GM19455 (cell line): ENCODE results near the gene FMN1.

Experiments
- ATAC-seq: cut with Tn5 transposase; IDR thresholded peaks from one replicate; pipeline ENCODE4 v1.9.1; 2021; ENCODE audit not compliant: unreplicated experiment

FMN1 gene

GRCh38 chr15:32946210-32946609, 248.3 kb downstream of the FMN1 start:
- no peak for ATAC-seq

DNA sequence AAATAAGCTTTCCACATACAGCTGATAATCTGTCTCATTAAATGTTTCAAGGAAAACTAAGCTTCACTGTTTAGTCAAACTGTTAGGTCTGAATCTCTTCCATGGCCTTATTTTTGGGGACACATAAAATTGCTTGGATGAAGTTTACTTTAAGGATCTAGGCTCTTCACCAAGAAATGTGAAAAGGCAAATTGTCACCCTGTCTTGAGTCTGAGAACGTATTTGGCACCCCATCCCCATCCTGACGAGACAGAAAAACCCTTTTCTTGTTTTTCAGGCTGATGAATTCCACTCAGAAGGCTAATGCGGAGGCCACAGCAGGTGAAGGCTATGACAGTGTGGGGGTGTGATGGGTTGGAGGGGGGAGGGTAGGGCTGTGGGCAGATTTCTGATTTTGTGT, 250.1 kb downstream of the FMN1 start:
- no peak for ATAC-seq

DNA sequence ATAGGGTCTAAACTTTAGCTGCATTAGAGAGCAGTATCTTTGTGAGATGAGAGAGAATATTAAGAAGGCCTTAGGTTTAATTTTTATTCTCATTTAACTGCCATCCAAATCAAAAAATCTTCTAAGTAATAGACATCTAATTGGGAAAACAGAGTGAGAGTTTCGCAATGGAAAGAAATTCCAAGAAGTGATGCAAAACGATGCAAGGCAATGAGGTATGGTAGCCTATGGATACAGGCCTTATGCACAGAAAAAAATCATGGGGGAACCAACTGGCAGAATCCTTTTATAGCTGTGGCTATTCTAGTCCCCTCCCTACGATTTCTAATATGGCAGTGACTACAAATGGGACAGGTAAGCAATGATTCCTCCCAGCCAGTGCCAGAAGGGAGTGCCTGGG, 250.8 kb downstream of the FMN1 start:
- ATAC-seq = no peak

DNA sequence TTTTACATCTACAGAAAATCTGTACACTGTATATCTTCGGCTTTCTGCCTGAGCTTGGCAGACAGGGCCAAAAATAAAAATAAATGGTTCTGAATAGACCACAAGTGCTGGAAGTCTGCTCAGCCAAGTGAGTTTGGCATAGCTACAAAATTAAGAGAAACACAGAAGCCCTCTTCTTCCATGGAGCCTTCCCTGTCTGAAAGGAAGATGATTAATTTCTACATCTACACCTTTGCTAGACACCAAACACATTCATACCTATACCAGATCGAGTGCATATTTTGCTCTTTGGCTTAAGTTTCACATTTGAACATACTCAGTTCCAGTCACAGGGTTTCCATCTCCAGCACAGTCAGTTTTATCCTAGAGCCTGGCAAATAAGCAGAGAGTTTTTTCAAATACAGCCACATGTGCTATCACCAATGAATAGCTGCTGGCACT, 252.1 kb downstream of the FMN1 start:
- ATAC-seq = no peak

DNA sequence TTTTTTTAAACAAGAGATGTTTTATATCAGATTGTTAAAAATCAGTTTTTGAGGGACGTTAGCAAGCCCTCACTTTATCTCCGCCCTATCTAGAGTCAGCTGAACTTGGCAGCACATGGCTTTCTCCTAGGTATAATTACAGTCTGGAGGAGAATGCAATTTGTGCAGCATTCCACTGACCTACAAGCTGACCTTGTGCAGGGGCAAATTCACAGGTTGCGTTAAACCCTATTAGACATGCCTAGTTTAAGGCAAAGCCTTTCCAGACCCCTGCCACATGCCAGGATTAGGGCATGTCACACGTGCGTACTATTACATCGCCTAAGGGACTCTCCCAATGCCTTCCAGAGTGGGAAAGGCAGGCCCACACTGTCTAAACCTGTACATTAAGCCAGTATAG, 252.7 kb downstream of the FMN1 start:
- ATAC-seq = no peak

DNA sequence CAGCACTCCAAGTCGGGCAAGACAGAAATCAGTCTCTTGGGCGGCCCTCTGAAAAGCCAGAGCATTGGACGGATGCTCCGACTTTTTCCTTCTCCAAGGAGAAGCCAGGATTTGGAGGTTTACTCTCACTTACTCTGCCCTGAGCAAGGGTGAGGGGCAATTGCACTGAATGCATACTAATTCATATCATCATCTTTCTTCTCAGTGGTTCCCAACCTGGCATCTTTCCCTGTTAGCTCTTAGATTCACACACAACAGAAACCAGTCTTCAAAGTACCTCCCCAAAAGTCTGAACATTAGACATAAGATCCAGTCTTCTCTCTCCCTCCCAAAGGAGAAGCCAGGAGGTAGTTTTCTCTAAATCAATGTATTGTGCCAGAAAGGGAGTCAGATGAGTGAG, 257.5 kb downstream of the FMN1 start:
- ATAC-seq = no peak

DNA sequence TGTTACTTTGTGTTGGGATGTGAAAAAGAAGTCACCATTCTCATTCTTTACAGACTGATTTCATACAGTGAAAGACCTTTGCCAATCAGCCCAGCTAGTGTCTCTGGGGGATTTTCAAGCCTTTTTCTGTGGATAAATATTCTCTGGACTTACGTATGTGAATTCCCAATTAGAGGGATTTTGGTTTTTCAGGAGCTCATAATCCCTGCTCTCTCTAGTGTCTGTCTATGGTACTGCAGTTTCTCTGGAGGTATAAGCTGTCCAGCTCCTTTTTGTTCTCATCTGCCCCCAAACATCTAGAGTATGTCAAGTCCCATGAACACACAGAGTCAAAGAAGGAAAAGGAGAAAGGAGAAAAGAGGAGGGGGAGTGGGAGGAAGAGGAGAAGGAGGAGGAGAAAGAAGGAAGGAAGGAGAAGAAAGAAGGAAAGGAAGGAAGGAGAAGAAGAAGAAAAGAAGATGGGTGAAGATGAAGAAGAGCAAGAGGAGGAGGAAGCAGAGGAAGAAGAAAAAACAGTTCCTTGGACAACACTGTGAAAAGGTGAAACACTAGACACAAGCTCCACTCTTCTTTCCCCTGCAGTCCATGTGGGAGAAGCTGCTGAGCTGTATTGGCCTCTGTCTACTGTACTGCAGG, 258.1 kb downstream of the FMN1 start:
- ATAC-seq = no peak

DNA sequence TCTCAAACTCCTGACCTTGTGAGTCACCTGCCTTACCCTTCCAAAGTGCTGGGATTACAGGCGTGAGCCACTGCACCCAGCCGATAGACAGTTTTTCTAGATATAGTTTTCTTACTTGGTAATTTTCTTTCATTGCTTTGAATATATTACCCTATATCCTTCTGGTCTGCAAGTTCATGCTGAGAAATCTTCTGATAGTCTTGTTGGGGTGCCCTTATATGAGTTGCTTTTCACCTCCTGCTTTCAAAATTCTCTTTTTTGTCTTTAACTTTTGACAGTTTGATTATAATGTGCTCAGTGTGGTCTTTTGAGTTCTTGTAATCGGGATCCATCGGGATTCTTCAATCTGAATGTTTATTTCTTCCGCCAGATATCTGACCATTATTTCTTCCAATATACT, 259.4 kb downstream of the FMN1 start:
- ATAC-seq = no peak

DNA sequence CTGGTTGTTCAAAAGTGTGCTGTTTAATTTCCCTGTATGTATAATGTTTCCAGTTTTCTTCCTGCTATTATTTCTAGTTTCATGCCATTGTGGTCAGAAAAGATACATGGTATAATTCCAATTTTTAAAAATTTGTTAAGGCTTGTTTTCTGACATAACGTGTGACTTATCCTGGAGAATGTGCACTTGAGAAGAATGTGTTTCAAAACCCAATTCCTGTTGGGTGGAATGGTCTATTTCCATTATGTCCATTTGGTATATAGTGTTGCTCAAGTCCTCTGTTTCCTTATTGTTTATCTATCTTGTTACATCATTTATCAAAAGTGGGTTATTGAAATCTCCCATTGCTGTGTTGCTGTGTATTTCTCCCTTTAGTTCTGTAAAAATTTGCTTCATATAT, 261.3 kb downstream of the FMN1 start:
- ATAC-seq = no peak

DNA sequence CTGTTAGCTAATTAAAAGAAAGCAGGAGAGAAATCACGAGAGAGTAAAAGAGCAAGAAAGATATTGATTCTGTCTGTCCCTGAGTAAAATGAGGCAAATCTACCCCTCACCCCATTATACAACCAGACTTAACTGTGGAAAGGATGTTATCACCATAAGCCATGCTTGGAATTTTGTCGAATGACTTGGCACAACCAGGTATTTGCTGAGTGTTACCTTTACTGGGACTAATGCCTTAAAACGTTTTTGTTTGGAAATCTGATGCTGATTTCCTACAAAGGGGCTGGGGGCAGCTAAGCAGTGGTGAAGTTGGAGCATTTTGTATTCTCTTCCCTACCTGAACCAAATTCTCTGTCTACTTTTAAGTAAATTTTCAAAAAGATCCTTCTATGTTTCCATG, 265.6 kb downstream of the FMN1 start:
- ATAC-seq = no peak

DNA sequence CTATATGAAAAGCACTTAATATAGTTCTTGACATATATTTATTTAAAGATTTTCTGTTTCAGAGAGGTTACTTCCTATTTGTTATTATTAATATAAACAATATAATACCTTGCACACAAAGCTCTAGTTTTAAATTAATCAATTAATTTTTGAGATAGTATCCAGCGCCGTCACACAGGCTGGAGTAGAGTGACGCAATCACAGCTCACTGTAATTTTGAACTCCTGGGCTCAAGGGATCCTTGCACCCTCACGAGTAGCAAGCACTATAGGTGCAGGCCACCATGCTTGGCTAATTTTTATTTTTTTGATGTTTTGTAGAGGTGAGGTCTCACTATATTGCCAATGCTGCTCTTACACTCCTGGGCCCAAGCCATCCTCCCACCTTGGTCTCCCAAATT, 267.4 kb downstream of the FMN1 start:
- no peak for ATAC-seq

DNA sequence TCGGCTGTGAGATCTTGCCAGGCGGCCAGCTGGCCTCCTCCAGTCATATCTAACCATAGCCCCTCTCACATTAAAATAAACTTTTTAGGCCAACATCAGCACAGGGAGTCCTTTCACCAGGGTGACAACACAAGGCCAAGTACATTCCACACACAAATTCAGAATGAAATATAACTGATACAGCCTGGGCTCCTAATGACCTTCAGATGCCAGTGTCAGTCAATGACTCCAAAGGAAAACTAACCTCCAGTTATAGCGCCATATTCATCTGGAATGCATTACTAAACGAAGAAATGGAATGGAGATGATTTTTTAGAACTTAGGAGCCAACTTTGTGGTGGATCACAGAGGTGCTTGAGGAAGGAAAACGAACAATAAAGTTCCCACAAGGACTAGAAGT, 271.3 kb downstream of the FMN1 start:
- no peak for ATAC-seq

- ATAC-seq = no peak
Observed at GRCh38 chr15:32922541-32922940, 272.0 kb downstream of the FMN1 start.

- ATAC-seq = no peak
Observed at GRCh38 chr15:32919749-32920414, 274.6 kb downstream of the FMN1 start.

DNA sequence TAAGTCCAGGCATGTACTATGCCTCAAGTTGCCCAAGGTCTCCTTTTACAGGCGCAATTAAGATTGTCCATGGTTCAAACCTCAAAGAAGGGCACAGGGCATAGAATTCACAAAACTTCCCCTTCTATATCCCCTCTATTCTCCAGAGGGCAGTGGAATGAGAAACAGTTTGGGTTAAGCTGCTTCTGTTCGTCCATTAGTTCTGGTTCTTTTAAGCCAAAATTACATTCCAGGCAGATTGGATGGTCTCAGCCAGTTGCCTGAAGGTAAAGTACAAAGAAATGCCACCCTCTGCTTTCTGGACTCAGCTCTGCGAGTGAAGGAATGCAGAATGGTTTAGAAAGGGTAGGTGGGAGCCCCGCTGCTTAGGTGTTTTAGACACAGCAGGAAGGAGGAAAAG, 276.0 kb downstream of the FMN1 start:
- ATAC-seq = no peak

DNA sequence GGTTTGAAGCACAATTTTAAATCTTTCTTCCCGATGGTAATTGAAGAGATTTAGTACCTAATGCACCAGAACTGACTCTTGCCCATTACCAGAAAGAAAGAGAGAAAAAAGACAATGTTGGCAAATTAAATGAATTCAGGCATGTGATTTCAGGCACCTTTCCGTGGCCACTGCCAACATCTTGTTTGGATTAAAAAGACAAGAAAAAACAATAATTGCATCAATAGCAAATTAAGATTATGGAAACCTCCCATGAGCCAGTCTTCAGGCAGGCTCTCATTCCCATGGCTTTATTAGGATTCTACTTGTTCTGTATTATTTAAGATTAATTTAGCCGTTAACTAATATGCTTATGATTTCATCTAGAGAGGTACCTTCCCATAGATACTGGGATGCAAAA, 283.7 kb downstream of the FMN1 start:
- ATAC-seq = no peak

DNA sequence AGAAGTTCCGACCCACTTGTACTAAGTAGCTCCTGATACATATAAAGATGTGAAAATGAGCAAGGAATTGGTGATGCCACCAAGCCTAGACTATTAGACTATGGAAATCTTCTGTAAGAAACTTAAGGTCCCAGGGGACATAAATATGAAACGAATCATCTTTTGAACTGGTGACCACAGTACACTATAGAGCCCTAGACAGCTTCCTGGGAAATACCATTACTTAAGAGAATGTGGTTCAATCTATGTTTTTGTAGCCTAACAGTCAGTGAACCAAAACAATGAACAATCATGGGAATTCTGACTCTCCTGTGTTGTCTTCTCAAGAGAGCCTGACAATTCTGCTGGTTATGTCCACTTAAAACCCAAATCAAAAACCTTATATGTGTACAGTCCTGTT, 285.1 kb downstream of the FMN1 start:
- no peak for ATAC-seq

GRCh38 chr15:32908872-32909271, 285.6 kb downstream of the FMN1 start:
- ATAC-seq = peak; percentile 5

GRCh38 chr15:32908135-32908801, 286.2 kb downstream of the FMN1 start:
- ATAC-seq = peak; percentile 91

- no peak for ATAC-seq
Observed at GRCh38 chr15:32905481-32905880, 289.0 kb downstream of the FMN1 start.

GRCh38 chr15:32904448-32904847, 290.1 kb downstream of the FMN1 start:
- ATAC-seq = no peak

DNA sequence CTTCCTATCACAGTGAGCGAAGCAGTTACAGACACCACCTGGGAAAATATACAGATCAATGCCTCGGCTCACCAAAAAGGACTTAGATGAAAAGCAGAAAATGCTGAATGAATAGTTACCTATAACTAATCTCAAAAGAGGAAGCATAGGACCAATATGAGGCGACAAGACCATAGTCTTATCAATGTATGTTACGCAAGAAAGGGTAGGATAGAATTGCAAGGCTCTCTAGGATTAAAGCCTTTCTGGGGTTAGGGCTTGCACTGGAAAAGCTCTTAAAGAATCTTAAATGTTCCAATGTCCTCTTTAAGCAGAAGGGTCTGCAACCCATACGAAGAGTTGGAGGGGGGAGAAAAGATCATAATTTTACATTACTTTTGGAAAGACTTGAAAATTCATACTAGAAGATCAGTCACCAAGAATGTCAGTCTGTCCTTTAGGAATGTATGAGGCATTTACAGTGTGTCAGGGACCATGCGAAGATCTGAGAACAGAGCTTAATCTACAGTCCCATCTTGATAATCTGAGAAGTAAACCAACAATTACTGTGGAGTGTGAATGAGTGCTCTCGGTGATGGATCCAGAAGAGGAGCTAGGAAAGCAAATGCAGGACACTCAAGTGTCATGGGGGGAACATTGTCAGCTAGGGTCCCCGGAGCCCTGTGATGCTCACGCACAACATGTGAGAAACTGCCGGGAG, 290.8 kb downstream of the FMN1 start:
- no peak for ATAC-seq
